Right lobe of liver (tissue), 6 donors: ENCODE data around the gene RNASE7. TPM values are rescaled to one million over a fixed set of nuclear protein-coding genes. Genes with fewer than 3 reads are reported as not detected.
"Not testable (repeated sequence)": the region's sequence is repeated elsewhere in the genome, so short reads cannot be mapped to it uniquely, and the experiment has no call there.

Experiments used
- ATAC-seq, 4 donors: fragments of 200-7000 bp; cut with Tn5 transposase; one replicate each; pipeline ENCODE4 v1.9.1; 2020; ENCODE audit warnings: mild to moderate bottlenecking in 4 of 4, moderate library complexity in 4 of 4
- DNase-seq, 3 donors: peaks; one replicate each; pipeline ENCODE4 v3.0.0-alpha.2; 2020
- H3K27ac ChIP-seq, 3 donors: fragments of 200-600 bp; one replicate each; pipeline ENCODE4 v1.8.0; 2022
- H3K27me3 ChIP-seq, 2 donors: fragments of 200-600 bp; one replicate each; pipeline ENCODE4 v1.8.0; 2022
- H3K36me3 ChIP-seq, 4 donors: fragments of 200-600 bp; sonication (generic) in 1 of 4; one replicate each; pipeline versions ENCODE4 v1.5.1 to v1.8.0; 2017 to 2022; ENCODE audit warnings: control low read depth in 1 of 4
- H3K4me1 ChIP-seq, 4 donors: fragments of 200-600 bp; sonication (generic) in 1 of 4; one replicate each; pipeline versions ENCODE4 v1.5.1 to v1.8.0; 2017 to 2022; ENCODE audit warnings: control low read depth in 1 of 4
- H3K4me3 ChIP-seq, 3 donors: fragments of 200-600 bp; one replicate each; pipeline ENCODE4 v1.8.0; 2022
- H3K9me3 ChIP-seq, 4 donors: fragments of 200-600 bp; sonication (generic) in 1 of 4; one replicate each; pipeline versions ENCODE4 v1.5.1 to v1.8.0; 2017 to 2022; ENCODE audit warnings: control low read depth in 1 of 4
- CTCF ChIP-seq, 4 donors: fragments of 200-600 bp in 3 of 4; fragments of 450-650 bp in 1 of 4; IDR thresholded peaks; one replicate each; pipeline versions ENCODE4 v1.5.1 to v1.8.0; 2016 to 2022; ENCODE audit warnings: antibody characterized with exemption in 4 of 4, mild to moderate bottlenecking in 2 of 4
- POLR2A ChIP-seq: fragments of 450-650 bp; IDR thresholded peaks from one replicate; pipeline ENCODE4 v1.6.1; 2017; ENCODE audit warnings: antibody characterized with exemption, mild to moderate bottlenecking
- whole genome bisulfite sequencing: methylation state at CpG from one replicate; pipeline ENCODE4 v1.1.6; 2018; ENCODE audit warnings: low coverage, low lambda C conversion rate; ENCODE audit not compliant: insufficient coverage; ENCODE audit errors: missing lambda C conversion rate; 5-methylcytosine and 5-hydroxymethylcytosine counted together
- intact Hi-C, 2 donors: fragments of 100-400 bp; cut with DNase I; formaldehyde crosslinking; loops; one replicate each; pipeline versions ENCODE4 v1.11.2 to v1.14.1; 2022
- total RNA-seq, 6 experiments: library from RNA; depleted of rRNA in 2 of 6; stranded (reverse); fragments of >200 nt in 2 of 6; fragmentation: NEBNext Ultra II Directional in 3 of 6; extraction: Animal tissue kit (Norgen Biotek cat#: 25700) in 3 of 6; gene quantifications; one replicate each; pipeline versions ENCODE4 v1.1.0 to v1.2.4, GENCODE V29; 2016 to 2023
- donor health status: DM: no; HTN: yes; CAD: no.
- donor health status: DM: no; HTN: no; CAD: no.
- donor health status: DM: no; HTN: no; CAD: no.
- donor health status: DM: no; HTN: yes; CAD: no.
- donor health status: DM: no; HTN: yes; CAD: no.

The RNASE7 gene
- total RNA-seq, 6 experiments from 2014 or later: 0.18 to 0.31 (median 0.22) TPM; not detected in 3

- Histone ChIP-seq H3K36me3 (no peaks in the 10 kb centered on the region), H3K27me3 (no peaks in the 10 kb centered on the region), H3K4me1 (no peaks in the 10 kb centered on the region), H3K4me3 (no peak overlapping the region), H3K27ac (no peak overlapping the region), H3K9me3 (no peaks in the 10 kb centered on the region)
- ATAC-seq (peak in 1 of 4 donors; percentile 17), DNase-seq (no peak)
- TF ChIP-seq POLR2A: no peak
- no peak for TF ChIP-seq CTCF (IDR thresholded peaks at IDR 0.05)
- WGBS: 69% methylated on average over 7 of the region's 14 CpGs
- intact Hi-C loops: no loop called here
These were observed 38.3 kb upstream of the RNASE7 start for GRCh38 chr14:21003788-21004346.

GRCh38 chr14:21009721-21010120, 32.4 kb upstream of the RNASE7 start:
- DNase-seq, H3K27ac ChIP-seq, H3K27me3 ChIP-seq, ATAC-seq, H3K36me3 ChIP-seq, H3K4me3 ChIP-seq, H3K4me1 ChIP-seq, H3K9me3 ChIP-seq: not testable (repeated sequence)
- intact Hi-C loops: loop anchor here in 1 of 2 donors (10.0 kb wide), 1 partner anchor 85 kb away; the partner anchor contains the start of gene ZNF219
- whole genome bisulfite sequencing: 57% methylated on average over 3 of the region's 3 CpGs

GRCh38 chr14:21011136-21011535, 31.0 kb upstream of the RNASE7 start:
- Histone ChIP-seq H3K4me3 (no peak overlapping the region), H3K27ac (no peak overlapping the region), H3K9me3 (no peaks in the 10 kb centered on the region), H3K36me3 (no peaks in the 10 kb centered on the region), H3K27me3 (no peaks in the 10 kb centered on the region), H3K4me1 (peaks cover 0 to 9% (median 0%) of the 10 kb centered on the region in 4 donors)
- 88% methylated on average over 1 of the region's 1 CpG for WGBS
- intact Hi-C loops: loop anchor here in 1 of 2 donors (10.0 kb wide), 1 partner anchor 84 kb away; the partner anchor contains the start of gene ZNF219
- DNase-seq (no peak), ATAC-seq (no peak)
- no peak for TF ChIP-seq POLR2A
- no peak for TF ChIP-seq CTCF (IDR thresholded peaks at IDR 0.05)

- no peak overlapping the region for H3K27ac ChIP-seq
- peak; percentile 72 to 86 (median 73) for DNase-seq
These were observed 27.4 kb upstream of the RNASE7 start for GRCh38 chr14:21014761-21015190.

More at GRCh38 chr14:21014761-21015190, 27.4 kb upstream of the RNASE7 start:
- intact Hi-C loops: loop anchor here (5.0 to 10.0 kb wide), 2 partner anchors 78 to 80 kb away; partner anchors contain the start of gene ZNF219 (in 1 of the 2)
- TF ChIP-seq CTCF (IDR thresholded peaks at IDR 0.05) (peak; percentile 90 to 97 (median 94)), POLR2A (no peak)
- H3K9me3 ChIP-seq: no peaks in the 10 kb centered on the region
- peaks cover 0 to 9% (median 0%) of the 10 kb centered on the region in 4 donors for H3K4me1 ChIP-seq
- WGBS: 0% methylated on average over 3 of the region's 4 CpGs
- no peaks in the 10 kb centered on the region for H3K27me3 ChIP-seq
- H3K36me3 ChIP-seq: peaks cover 0 to 28% (median 20%) of the 10 kb centered on the region in 4 donors
- H3K4me3 ChIP-seq: no peak overlapping the region
- peak; percentile 90 to 96 (median 94) for ATAC-seq
